ENCODE results near the gene RAB10.
"Not testable (repeated sequence)": the region's sequence is repeated elsewhere in the genome, so short reads cannot be mapped to it uniquely, and the experiment has no call there.

RAB10 gene

GRCh38 chr2:26077291-26077690 is 43.4 kb downstream of the RAB10 start:
- no CpG with 5 or more reads among the region's 2 CpGs for WGBS (ENCODE audit: extremely low coverage, insufficient coverage, low lambda C conversion rate)
- H3K4me1 ChIP-seq (ENCODE audit: control insufficient read depth, low read depth, low read length): peaks cover 11% of the 10 kb centered on the region
- no peak overlapping the region for H2BK15ac ChIP-seq (replicated peaks; ENCODE audit: low read depth)
- no peak overlapping the region for H4K8ac ChIP-seq (ENCODE audit: low read depth, low read length)
- H3K27ac ChIP-seq (ENCODE audit: low read depth, low read length): no peak overlapping the region
- H3K56ac ChIP-seq (ENCODE audit: low read length): no peak overlapping the region
- no peak overlapping the region for H4K5ac ChIP-seq (ENCODE audit: low read length)
- DNase-seq: no peak
- H2BK5ac ChIP-seq (ENCODE audit: low read length): no peak overlapping the region
- H3K79me2 ChIP-seq (ENCODE audit: control insufficient read depth, insufficient read depth, low read length): peaks cover 60% of the 10 kb centered on the region
- H3K4me3 ChIP-seq (ENCODE audit: low read length): no peak overlapping the region
- no peak overlapping the region for H3K9ac ChIP-seq (ENCODE audit: low read length)
- no peak overlapping the region for H2AK5ac ChIP-seq (ENCODE audit: low read length)
- H3K4me2 ChIP-seq (ENCODE audit: low read length): no peak overlapping the region
- no peak overlapping the region for H3K4ac ChIP-seq (ENCODE audit: low read depth, low read length)
- H3K79me1 ChIP-seq (ENCODE audit: low read length): peaks cover 19% of the 10 kb centered on the region
- H3K18ac ChIP-seq (ENCODE audit: low read length): no peak overlapping the region
- no peak overlapping the region for H2BK120ac ChIP-seq (ENCODE audit: low read depth, low read length)
- H3K23ac ChIP-seq (ENCODE audit: low read length): no peak overlapping the region
- no peaks in the 10 kb centered on the region for H3K27me3 ChIP-seq (ENCODE audit: insufficient read depth, low read length, poor library complexity)
- H3K36me3 ChIP-seq (ENCODE audit: control insufficient read depth, insufficient read depth, low read length): no peaks in the 10 kb centered on the region

GRCh38 chr2:26078939-26079338 is 45.1 kb downstream of the RAB10 start:
- Histone ChIP-seq H2BK120ac (ENCODE audit: low read depth, low read length) (no peak overlapping the region), H3K27me3 (ENCODE audit: insufficient read depth, low read length, poor library complexity) (no peaks in the 10 kb centered on the region), H4K8ac (ENCODE audit: low read depth, low read length) (no peak overlapping the region), H2BK5ac (ENCODE audit: low read length) (no peak overlapping the region), H3K4ac (ENCODE audit: low read depth, low read length) (no peak overlapping the region), H3K27ac (ENCODE audit: low read depth, low read length) (no peak overlapping the region), H2BK15ac (replicated peaks; ENCODE audit: low read depth) (no peak overlapping the region), H3K79me2 (ENCODE audit: control insufficient read depth, insufficient read depth, low read length) (peaks cover 56% of the 10 kb centered on the region), H3K23ac (ENCODE audit: low read length) (no peak overlapping the region), H3K4me3 (ENCODE audit: low read length) (no peak overlapping the region), H3K4me1 (ENCODE audit: control insufficient read depth, low read depth, low read length) (peaks cover 7% of the 10 kb centered on the region), H3K9ac (ENCODE audit: low read length) (no peak overlapping the region), H4K5ac (ENCODE audit: low read length) (no peak overlapping the region), H3K4me2 (ENCODE audit: low read length) (no peak overlapping the region), H2AK5ac (ENCODE audit: low read length) (no peak overlapping the region), H3K36me3 (ENCODE audit: control insufficient read depth, insufficient read depth, low read length) (no peaks in the 10 kb centered on the region), H3K18ac (ENCODE audit: low read length) (no peak overlapping the region), H3K56ac (ENCODE audit: low read length) (no peak overlapping the region), H3K79me1 (ENCODE audit: low read length) (peaks cover 15% of the 10 kb centered on the region)
- no peak for DNase-seq
- no CpG with 5 or more reads among the region's 3 CpGs for WGBS (ENCODE audit: extremely low coverage, insufficient coverage, low lambda C conversion rate)

GRCh38 chr2:26080356-26080755 is 46.5 kb downstream of the RAB10 start:
- Histone ChIP-seq H4K5ac (ENCODE audit: low read length) (no peak overlapping the region), H3K27me3 (ENCODE audit: insufficient read depth, low read length, poor library complexity) (no peaks in the 10 kb centered on the region), H3K18ac (ENCODE audit: low read length) (no peak overlapping the region), H3K4me3 (ENCODE audit: low read length) (no peak overlapping the region), H3K4me2 (ENCODE audit: low read length) (no peak overlapping the region), H3K27ac (ENCODE audit: low read depth, low read length) (no peak overlapping the region), H2BK15ac (replicated peaks; ENCODE audit: low read depth) (no peak overlapping the region), H4K8ac (ENCODE audit: low read depth, low read length) (no peak overlapping the region), H2BK5ac (ENCODE audit: low read length) (no peak overlapping the region), H2AK5ac (ENCODE audit: low read length) (no peak overlapping the region), H3K4me1 (ENCODE audit: control insufficient read depth, low read depth, low read length) (peaks cover 4% of the 10 kb centered on the region), H3K4ac (ENCODE audit: low read depth, low read length) (no peak overlapping the region), H3K56ac (ENCODE audit: low read length) (no peak overlapping the region), H3K79me2 (ENCODE audit: control insufficient read depth, insufficient read depth, low read length) (peaks cover 56% of the 10 kb centered on the region), H3K79me1 (ENCODE audit: low read length) (peaks cover 15% of the 10 kb centered on the region), H3K36me3 (ENCODE audit: control insufficient read depth, insufficient read depth, low read length) (no peaks in the 10 kb centered on the region), H2BK120ac (ENCODE audit: low read depth, low read length) (no peak overlapping the region), H3K23ac (ENCODE audit: low read length) (no peak overlapping the region), H3K9ac (ENCODE audit: low read length) (no peak overlapping the region)
- no CpG with 5 or more reads among the region's 1 CpG for WGBS (ENCODE audit: extremely low coverage, insufficient coverage, low lambda C conversion rate)
- no peak for DNase-seq

GRCh38 chr2:26080925-26081324 is 47.0 kb downstream of the RAB10 start:
- not testable (repeated sequence) for H2BK5ac ChIP-seq (ENCODE audit: low read length); H3K27ac ChIP-seq (ENCODE audit: low read depth, low read length); H3K18ac ChIP-seq (ENCODE audit: low read length); H3K4ac ChIP-seq (ENCODE audit: low read depth, low read length); H2BK120ac ChIP-seq (ENCODE audit: low read depth, low read length); H3K56ac ChIP-seq (ENCODE audit: low read length); H3K4me2 ChIP-seq (ENCODE audit: low read length); H3K4me1 ChIP-seq (ENCODE audit: control insufficient read depth, low read depth, low read length); H3K36me3 ChIP-seq (ENCODE audit: control insufficient read depth, insufficient read depth, low read length); DNase-seq; H2AK5ac ChIP-seq (ENCODE audit: low read length); H3K4me3 ChIP-seq (ENCODE audit: low read length); H4K5ac ChIP-seq (ENCODE audit: low read length); H3K9ac ChIP-seq (ENCODE audit: low read length); H3K27me3 ChIP-seq (ENCODE audit: insufficient read depth, low read length, poor library complexity); H3K23ac ChIP-seq (ENCODE audit: low read length); H2BK15ac ChIP-seq (replicated peaks; ENCODE audit: low read depth); H4K8ac ChIP-seq (ENCODE audit: low read depth, low read length)
- WGBS (ENCODE audit: extremely low coverage, insufficient coverage, low lambda C conversion rate): no CpG with 5 or more reads among the region's 3 CpGs
- Histone ChIP-seq H3K79me2 (ENCODE audit: control insufficient read depth, insufficient read depth, low read length) (peaks cover 51% of the 10 kb centered on the region), H3K79me1 (ENCODE audit: low read length) (peaks cover 12% of the 10 kb centered on the region)

GRCh38 chr2:26081556-26081955 is 47.7 kb downstream of the RAB10 start:
- DNase-seq: no peak
- no CpG with 5 or more reads among the region's 5 CpGs for WGBS (ENCODE audit: extremely low coverage, insufficient coverage, low lambda C conversion rate)
- Histone ChIP-seq H3K4ac (ENCODE audit: low read depth, low read length) (no peak overlapping the region), H3K27ac (ENCODE audit: low read depth, low read length) (no peak overlapping the region), H4K5ac (ENCODE audit: low read length) (no peak overlapping the region), H3K79me1 (ENCODE audit: low read length) (peaks cover 12% of the 10 kb centered on the region), H3K4me3 (ENCODE audit: low read length) (no peak overlapping the region), H4K8ac (ENCODE audit: low read depth, low read length) (no peak overlapping the region), H2BK15ac (replicated peaks; ENCODE audit: low read depth) (no peak overlapping the region), H3K4me1 (ENCODE audit: control insufficient read depth, low read depth, low read length) (no peaks in the 10 kb centered on the region), H3K23ac (ENCODE audit: low read length) (no peak overlapping the region), H2AK5ac (ENCODE audit: low read length) (no peak overlapping the region), H3K9ac (ENCODE audit: low read length) (no peak overlapping the region), H3K27me3 (ENCODE audit: insufficient read depth, low read length, poor library complexity) (no peaks in the 10 kb centered on the region), H3K18ac (ENCODE audit: low read length) (no peak overlapping the region), H3K4me2 (ENCODE audit: low read length) (no peak overlapping the region), H3K36me3 (ENCODE audit: control insufficient read depth, insufficient read depth, low read length) (no peaks in the 10 kb centered on the region), H2BK120ac (ENCODE audit: low read depth, low read length) (no peak overlapping the region), H2BK5ac (ENCODE audit: low read length) (no peak overlapping the region), H3K56ac (ENCODE audit: low read length) (no peak overlapping the region), H3K79me2 (ENCODE audit: control insufficient read depth, insufficient read depth, low read length) (peaks cover 46% of the 10 kb centered on the region)

GRCh38 chr2:26086155-26086637 is 52.3 kb downstream of the RAB10 start:
- H3K79me2 ChIP-seq (ENCODE audit: control insufficient read depth, insufficient read depth, low read length): peaks cover 39% of the 10 kb centered on the region
- no peaks in the 10 kb centered on the region for H3K36me3 ChIP-seq (ENCODE audit: control insufficient read depth, insufficient read depth, low read length)
- H3K4me2 ChIP-seq (ENCODE audit: low read length): no peak overlapping the region
- H3K18ac ChIP-seq (ENCODE audit: low read length): no peak overlapping the region
- H3K79me1 ChIP-seq (ENCODE audit: low read length): peaks cover 5% of the 10 kb centered on the region
- H2BK15ac ChIP-seq (replicated peaks; ENCODE audit: low read depth): no peak overlapping the region
- no peak for DNase-seq
- H3K4me1 ChIP-seq (ENCODE audit: control insufficient read depth, low read depth, low read length): no peaks in the 10 kb centered on the region
- H4K5ac ChIP-seq (ENCODE audit: low read length): no peak overlapping the region
- H3K4me3 ChIP-seq (ENCODE audit: low read length): no peak overlapping the region
- H3K4ac ChIP-seq (ENCODE audit: low read depth, low read length): no peak overlapping the region
- H4K8ac ChIP-seq (ENCODE audit: low read depth, low read length): no peak overlapping the region
- H2BK5ac ChIP-seq (ENCODE audit: low read length): no peak overlapping the region
- H3K23ac ChIP-seq (ENCODE audit: low read length): no peak overlapping the region
- no peak overlapping the region for H3K56ac ChIP-seq (ENCODE audit: low read length)
- H2BK120ac ChIP-seq (ENCODE audit: low read depth, low read length): no peak overlapping the region
- no CpG with 5 or more reads among the region's 5 CpGs for WGBS (ENCODE audit: extremely low coverage, insufficient coverage, low lambda C conversion rate)
- no peak overlapping the region for H3K9ac ChIP-seq (ENCODE audit: low read length)
- H3K27me3 ChIP-seq (ENCODE audit: insufficient read depth, low read length, poor library complexity): no peaks in the 10 kb centered on the region
- no peak overlapping the region for H2AK5ac ChIP-seq (ENCODE audit: low read length)
- no peak overlapping the region for H3K27ac ChIP-seq (ENCODE audit: low read depth, low read length)

All from mesendoderm (in vitro differentiated cells).